Lung (tissue), 12 donors: ENCODE measurements around the gene PCTP. TPM values are rescaled to one million over a fixed set of nuclear protein-coding genes. Genes with fewer than 3 reads are reported as not detected.

Source experiments
- ATAC-seq: fragments of 200-7000 bp; cut with Tn5 transposase; one replicate; pipeline ENCODE4 v1.9.1; 2020; ENCODE audit warnings: moderate number of reproducible peaks; ENCODE audit not compliant: insufficient read depth, low FRiP score
- DNase-seq, 3 donors: peaks; one replicate each; pipeline ENCODE4 v3.0.0-alpha.2; 2013 to 2017
- H3K27ac ChIP-seq, 2 donors: one replicate each; pipeline ENCODE4 v1.5.1; 2013; ENCODE audit warnings: mild to moderate bottlenecking in 2 of 2, moderate library complexity in 2 of 2, control low read depth in 1 of 2, inconsistent platforms in 1 of 2, low read depth in 1 of 2, low read length in 1 of 2
- H3K27me3 ChIP-seq, 3 donors: one replicate each; pipeline ENCODE4 v1.5.1; 2013; ENCODE audit warnings: low read length in 2 of 3; ENCODE audit not compliant: control insufficient read depth in 3 of 3, insufficient read depth in 3 of 3
- H3K36me3 ChIP-seq, 4 donors: one replicate each; pipeline ENCODE4 v1.5.1; 2013; ENCODE audit warnings: low read length in 4 of 4, mild to moderate bottlenecking in 1 of 4, moderate library complexity in 1 of 4; ENCODE audit not compliant: control insufficient read depth in 4 of 4, insufficient read depth in 4 of 4
- H3K4me1 ChIP-seq, 5 donors: one replicate each; pipeline ENCODE4 v1.5.1; 2013; ENCODE audit warnings: low read length in 5 of 5, mild to moderate bottlenecking in 2 of 5, moderate library complexity in 1 of 5; ENCODE audit not compliant: control insufficient read depth in 5 of 5, insufficient read depth in 5 of 5
- H3K4me3 ChIP-seq: one replicate; pipeline ENCODE4 v1.5.1; 2013; ENCODE audit warnings: mild to moderate bottlenecking, control low read depth, moderate library complexity
- H3K9ac ChIP-seq, 2 donors: one replicate each; pipeline ENCODE4 v1.5.1; 2013; ENCODE audit warnings: low read length in 2 of 2, control low read depth in 1 of 2; ENCODE audit not compliant: insufficient read depth in 1 of 2
- H3K9me3 ChIP-seq, 4 donors: one replicate each; pipeline ENCODE4 v1.5.1; 2013; ENCODE audit warnings: low read length in 3 of 4, mild to moderate bottlenecking in 1 of 4, moderate library complexity in 1 of 4; ENCODE audit not compliant: control insufficient read depth in 4 of 4, insufficient read depth in 3 of 4
- WGBS, 2 donors: extraction: QIAGEN DNeasy Blood & Tissue Kit; methylation state at CpG; one replicate each; pipeline ENCODE4 v1.1.7; 2013; 5-methylcytosine and 5-hydroxymethylcytosine counted together
- polyA plus RNA-seq, 2 donors: library from polyadenylated mRNA; stranded (reverse); fragments of 200-250 nt; gene quantifications; one replicate each; pipeline ENCODE4 v1.2.1, GENCODE V29; 2013
- total RNA-seq, 2 donors: library from RNA; depleted of rRNA in 1 of 2; stranded (reverse); fragments of >200 nt in 1 of 2; gene quantifications; one replicate each; pipeline ENCODE4 v1.2.1, GENCODE V29; 2014 to 2021
- TF ChIP-seq, protein P1 (sequence below): IDR thresholded peaks from 2 replicates; pipeline ENCODE4 v1.5.1; 2012; ENCODE audit warnings: mild to moderate bottlenecking; ENCODE audit errors: control extremely low read depth, extremely low read depth
- donor health status: control.
- donor health status: control.
- donor health status: Bipolar disorder and iron deficiency.
- donor health status: healthy.
- donor health status: DM: yes; HTN: yes; CAD: no.

The PCTP gene
- total and polyA plus RNA-seq, 4 donors = 14.3 to 34.2 (median 19.1) TPM

DNA sequence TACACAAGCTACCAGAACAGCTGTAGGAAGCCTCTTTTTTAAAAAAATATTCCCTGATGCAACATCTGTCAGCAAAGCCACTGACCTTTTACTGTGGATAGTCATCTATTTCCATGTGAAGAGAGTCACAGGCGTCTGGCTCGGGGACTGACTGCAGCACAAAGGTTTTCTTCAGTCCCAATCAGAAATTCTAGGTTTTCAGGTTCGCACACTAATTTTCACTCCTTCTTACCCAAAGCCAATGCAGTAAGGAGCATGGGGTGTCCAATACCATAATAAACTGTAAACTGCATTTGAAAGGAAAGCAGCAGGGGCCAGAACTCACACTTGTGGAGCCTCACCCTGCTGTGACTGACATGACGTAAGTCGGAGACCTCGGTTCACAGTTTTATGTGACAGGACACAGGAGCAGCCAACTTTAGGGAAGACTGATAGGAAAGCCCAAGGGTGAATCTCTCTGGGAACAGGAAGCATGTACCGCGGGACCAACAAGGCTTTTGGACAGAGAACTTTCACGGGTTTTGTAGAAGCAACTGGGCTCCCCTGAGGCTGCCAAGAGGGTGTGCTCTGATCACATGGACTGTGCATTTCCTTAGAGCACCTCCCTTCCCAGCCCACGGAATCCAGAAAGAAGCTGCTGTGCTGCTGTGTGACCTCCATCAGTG lies 19.1 kb upstream of the PCTP start:
- DNase-seq (peak; percentile 58 to 79 (median 76)), ATAC-seq (peak; percentile 73)
- WGBS, 2 donors = 34 to 56% methylated on average over 10 of the region's 10 CpGs
- Histone ChIP-seq H3K27ac (peak overlapping the region; percentile 17 to 76), H3K36me3 (no peaks in the 10 kb centered on the region), H3K4me3 (no peak overlapping the region), H3K27me3 (no peaks in the 10 kb centered on the region), H3K4me1 (peaks cover 2 to 63% (median 26%) of the 10 kb centered on the region in 5 donors), H3K9me3 (no peaks in the 10 kb centered on the region), H3K9ac (no peak overlapping the region)
- TF ChIP-seq, protein P1, sequence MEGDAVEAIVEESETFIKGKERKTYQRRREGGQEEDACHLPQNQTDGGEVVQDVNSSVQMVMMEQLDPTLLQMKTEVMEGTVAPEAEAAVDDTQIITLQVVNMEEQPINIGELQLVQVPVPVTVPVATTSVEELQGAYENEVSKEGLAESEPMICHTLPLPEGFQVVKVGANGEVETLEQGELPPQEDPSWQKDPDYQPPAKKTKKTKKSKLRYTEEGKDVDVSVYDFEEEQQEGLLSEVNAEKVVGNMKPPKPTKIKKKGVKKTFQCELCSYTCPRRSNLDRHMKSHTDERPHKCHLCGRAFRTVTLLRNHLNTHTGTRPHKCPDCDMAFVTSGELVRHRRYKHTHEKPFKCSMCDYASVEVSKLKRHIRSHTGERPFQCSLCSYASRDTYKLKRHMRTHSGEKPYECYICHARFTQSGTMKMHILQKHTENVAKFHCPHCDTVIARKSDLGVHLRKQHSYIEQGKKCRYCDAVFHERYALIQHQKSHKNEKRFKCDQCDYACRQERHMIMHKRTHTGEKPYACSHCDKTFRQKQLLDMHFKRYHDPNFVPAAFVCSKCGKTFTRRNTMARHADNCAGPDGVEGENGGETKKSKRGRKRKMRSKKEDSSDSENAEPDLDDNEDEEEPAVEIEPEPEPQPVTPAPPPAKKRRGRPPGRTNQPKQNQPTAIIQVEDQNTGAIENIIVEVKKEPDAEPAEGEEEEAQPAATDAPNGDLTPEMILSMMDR = no peak

DNA sequence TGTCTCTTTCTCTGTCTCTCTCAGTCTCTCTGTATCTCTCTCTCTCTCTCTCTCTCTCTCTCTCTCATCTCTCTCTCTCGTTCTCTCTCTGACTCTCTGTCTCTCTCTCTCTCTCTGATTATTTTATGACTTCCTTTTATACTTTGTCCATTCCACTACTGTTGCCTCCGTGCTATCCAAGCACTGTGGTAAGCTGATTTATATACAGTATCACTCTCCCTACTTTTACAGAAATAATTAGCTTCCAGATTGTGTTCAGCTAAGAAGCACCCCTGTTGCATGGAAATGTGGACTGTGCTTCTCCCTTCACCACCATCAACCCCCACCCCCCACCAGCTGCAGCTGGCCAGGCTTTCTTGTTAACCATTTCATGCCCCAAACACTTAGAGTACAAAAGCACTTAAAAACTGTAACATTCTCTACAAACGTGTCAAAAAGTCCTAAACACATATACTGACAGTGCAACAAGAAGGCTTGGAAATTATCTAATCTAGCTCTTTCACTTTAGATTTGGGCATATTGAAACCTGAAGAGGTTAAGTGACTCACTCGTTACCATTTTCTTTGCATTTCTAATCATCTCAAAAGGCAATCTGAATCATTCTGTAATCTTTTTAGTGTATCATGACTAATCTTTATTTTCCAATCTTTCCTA lies 16.6 kb upstream of the PCTP start:
- Histone ChIP-seq H3K9ac (no peak overlapping the region), H3K27ac (peak overlapping the region in 1 of 2 donors; percentile 45), H3K9me3 (no peaks in the 10 kb centered on the region), H3K4me1 (peaks cover 2 to 50% (median 26%) of the 10 kb centered on the region in 5 donors), H3K4me3 (no peak overlapping the region), H3K27me3 (no peaks in the 10 kb centered on the region), H3K36me3 (no peaks in the 10 kb centered on the region)
- no peak for ATAC-seq
- 34 to 42% methylated on average over 4 of the region's 4 CpGs for WGBS, 2 donors
- peak in 2 of 3 donors; percentile 45 to 52 for DNase-seq
- TF ChIP-seq, protein P1 = no peak

DNA sequence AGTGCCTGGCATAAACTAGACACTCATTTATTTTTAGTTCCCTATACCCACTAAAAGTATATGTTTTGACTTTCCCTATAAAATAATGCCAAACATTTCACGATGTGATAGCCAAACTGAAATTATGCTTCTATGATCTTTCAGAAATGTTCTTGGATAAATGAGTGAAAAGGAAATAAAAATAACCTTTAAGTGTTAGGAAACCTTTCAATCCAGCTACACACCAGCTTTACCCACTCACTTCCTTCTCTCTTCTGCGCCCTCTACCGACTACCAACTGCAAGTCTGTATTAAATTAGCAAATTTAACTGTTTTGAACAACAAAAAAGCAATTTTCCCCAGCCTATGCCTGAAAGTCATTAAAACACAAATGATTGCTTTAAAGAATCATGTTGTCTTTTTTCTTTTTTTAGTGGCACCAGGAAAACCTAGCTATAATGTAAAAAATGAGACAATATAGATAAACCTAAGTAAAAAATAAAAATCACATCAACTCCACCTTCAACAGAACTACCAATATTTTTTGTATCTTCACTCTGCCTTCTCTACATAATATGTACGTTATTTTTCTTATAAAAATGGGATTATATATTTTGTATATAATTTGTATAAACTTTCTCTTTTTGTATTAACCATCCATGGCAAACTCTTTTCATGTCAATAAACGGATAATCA lies 15.0 kb upstream of the PCTP start:
- ATAC-seq (no peak), DNase-seq (peak in 2 of 3 donors; percentile 63 to 67)
- no peaks in the 10 kb centered on the region for H3K9me3 ChIP-seq
- no peak overlapping the region for H3K4me3 ChIP-seq
- no peaks in the 10 kb centered on the region for H3K36me3 ChIP-seq
- H3K4me1 ChIP-seq = peaks cover 2 to 39% (median 26%) of the 10 kb centered on the region in 5 donors
- H3K9ac ChIP-seq = no peak overlapping the region
- no peaks in the 10 kb centered on the region for H3K27me3 ChIP-seq
- WGBS, 2 donors = 34% methylated on average over 5 of the region's 5 CpGs
- TF ChIP-seq, protein P1 = peak; percentile 4
- no peak overlapping the region for H3K27ac ChIP-seq
